ENCODE measurements around the gene CD93.

DNA sequence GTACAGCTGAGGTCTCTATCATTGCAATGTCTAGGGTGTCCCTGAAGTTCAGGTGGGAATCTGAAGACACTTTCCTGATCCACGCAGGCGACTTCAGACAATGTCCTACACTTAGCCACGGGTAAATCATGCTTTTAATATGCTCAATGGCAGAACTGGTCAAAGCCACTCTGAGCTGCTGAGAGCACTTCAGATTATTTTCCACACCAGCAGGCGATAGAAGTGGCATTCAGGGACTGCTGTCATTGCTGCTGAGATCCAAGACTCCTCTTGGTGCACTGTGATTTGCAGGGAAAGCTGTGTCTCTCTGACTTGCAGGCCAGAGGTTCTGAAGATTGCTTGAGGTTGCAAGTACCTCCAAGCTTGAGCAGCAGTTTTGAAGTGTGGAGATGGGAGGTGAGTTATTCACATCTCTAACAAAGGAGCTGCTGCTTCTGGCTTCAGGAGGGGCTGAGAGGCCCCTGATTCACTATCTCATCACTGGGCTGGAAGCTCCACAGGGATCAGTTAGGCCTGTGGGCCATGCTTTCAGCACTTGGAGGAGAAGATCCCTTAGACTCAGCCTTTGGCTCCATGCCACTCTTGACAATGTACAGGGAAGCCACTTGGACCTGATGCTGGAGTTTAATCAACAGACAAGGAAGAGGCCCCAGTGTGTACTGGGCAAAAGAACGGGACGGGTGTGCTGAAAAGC is 53.9 kb downstream of the CD93 start:
- no peak for TF ChIP-seq POLR2A (IDR thresholded peaks at IDR 0.05)
- TF ChIP-seq, protein P1, sequence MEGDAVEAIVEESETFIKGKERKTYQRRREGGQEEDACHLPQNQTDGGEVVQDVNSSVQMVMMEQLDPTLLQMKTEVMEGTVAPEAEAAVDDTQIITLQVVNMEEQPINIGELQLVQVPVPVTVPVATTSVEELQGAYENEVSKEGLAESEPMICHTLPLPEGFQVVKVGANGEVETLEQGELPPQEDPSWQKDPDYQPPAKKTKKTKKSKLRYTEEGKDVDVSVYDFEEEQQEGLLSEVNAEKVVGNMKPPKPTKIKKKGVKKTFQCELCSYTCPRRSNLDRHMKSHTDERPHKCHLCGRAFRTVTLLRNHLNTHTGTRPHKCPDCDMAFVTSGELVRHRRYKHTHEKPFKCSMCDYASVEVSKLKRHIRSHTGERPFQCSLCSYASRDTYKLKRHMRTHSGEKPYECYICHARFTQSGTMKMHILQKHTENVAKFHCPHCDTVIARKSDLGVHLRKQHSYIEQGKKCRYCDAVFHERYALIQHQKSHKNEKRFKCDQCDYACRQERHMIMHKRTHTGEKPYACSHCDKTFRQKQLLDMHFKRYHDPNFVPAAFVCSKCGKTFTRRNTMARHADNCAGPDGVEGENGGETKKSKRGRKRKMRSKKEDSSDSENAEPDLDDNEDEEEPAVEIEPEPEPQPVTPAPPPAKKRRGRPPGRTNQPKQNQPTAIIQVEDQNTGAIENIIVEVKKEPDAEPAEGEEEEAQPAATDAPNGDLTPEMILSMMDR (IDR thresholded peaks at IDR 0.05), result no peak
